ENCODE measurements around the gene TCF7L1.

Gene TCF7L1

DNA sequence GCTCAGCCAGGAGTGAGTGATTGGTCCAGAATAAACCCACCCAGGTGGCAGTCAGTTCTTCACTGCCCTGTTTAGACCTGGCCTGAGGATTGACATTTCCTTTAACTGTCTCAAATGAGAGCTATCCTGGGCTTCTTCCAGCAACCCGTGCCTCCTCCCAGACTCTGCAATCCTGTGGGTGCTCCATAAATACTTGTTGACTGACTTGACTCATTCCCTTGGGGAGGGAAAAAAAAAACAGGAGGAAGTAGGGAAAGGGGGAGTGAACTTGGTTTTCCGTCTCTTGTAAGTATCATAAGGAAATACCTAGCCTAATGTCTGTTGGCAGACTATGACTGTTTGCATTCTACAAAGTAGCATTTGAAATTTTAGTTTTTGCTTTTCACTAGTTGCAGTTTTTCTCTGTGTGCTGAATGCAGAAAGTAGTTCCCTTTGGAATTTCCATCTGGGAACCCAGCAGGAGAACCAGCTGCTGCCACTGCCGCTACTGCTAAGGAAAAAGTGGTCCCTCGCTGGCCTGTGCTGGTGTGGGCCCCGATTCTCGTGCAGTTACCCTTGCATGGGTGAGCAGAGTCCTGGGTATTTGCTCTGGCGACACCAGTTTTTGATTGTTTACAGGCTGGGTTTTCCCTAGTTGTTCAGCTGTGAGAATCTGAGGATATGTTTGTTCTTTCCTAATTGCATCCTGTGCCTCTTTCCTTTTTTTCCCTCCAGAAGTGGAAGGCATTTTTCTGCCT lies 115.7 kb downstream of the TCF7L1 start:
- no peak for DNase-seq (ENCODE audit: low read depth in 1 of 2, low spot score in 1 of 2)
- Histone ChIP-seq H3K4me3 (replicated peaks; ENCODE audit: insufficient read depth, low read length) (no peak overlapping the region), H3K27me3 (ENCODE audit: insufficient read depth, poor library complexity, severe bottlenecking) (no peaks in the 10 kb centered on the region), H3K27ac (replicated peaks) (no peak overlapping the region)
- TF ChIP-seq SPI1 (IDR thresholded peaks at IDR 0.05; ENCODE audit: borderline replicate concordance, low read depth) (no peak), GABPA (IDR thresholded peaks at IDR 0.05; ENCODE audit: low read depth) (no peak), REST (IDR thresholded peaks at IDR 0.05; ENCODE audit: insufficient replicate concordance, low read depth) (no peak), POLR2AphosphoS5 (IDR thresholded peaks at IDR 0.05; ENCODE audit: low read depth) (no peak)
- TF ChIP-seq, protein P1, sequence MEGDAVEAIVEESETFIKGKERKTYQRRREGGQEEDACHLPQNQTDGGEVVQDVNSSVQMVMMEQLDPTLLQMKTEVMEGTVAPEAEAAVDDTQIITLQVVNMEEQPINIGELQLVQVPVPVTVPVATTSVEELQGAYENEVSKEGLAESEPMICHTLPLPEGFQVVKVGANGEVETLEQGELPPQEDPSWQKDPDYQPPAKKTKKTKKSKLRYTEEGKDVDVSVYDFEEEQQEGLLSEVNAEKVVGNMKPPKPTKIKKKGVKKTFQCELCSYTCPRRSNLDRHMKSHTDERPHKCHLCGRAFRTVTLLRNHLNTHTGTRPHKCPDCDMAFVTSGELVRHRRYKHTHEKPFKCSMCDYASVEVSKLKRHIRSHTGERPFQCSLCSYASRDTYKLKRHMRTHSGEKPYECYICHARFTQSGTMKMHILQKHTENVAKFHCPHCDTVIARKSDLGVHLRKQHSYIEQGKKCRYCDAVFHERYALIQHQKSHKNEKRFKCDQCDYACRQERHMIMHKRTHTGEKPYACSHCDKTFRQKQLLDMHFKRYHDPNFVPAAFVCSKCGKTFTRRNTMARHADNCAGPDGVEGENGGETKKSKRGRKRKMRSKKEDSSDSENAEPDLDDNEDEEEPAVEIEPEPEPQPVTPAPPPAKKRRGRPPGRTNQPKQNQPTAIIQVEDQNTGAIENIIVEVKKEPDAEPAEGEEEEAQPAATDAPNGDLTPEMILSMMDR (IDR thresholded peaks at IDR 0.05; ENCODE audit: insufficient read depth, low read length) = no peak

DNA sequence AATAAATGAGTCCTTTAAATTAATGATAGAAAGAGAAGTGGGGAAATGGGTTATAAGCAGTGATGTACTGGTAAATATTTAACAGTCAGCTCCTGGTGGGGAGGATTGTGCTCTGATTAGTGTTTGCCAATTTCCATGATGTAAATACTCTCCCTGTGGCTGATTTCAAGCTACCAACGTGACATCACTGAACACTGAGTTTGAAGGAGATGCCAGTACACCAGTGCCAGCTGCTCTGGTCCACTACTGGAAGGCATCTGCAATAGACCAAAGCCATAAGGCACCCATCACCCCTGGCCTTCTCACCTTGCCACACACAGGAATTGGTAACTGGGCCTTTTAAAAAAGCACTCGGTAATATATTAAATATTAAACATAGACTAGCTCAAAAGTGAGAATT lies 116.9 kb downstream of the TCF7L1 start:
- TF ChIP-seq GABPA (IDR thresholded peaks at IDR 0.05; ENCODE audit: low read depth) (no peak), REST (IDR thresholded peaks at IDR 0.05; ENCODE audit: insufficient replicate concordance, low read depth) (no peak), SPI1 (IDR thresholded peaks at IDR 0.05; ENCODE audit: borderline replicate concordance, low read depth) (no peak), POLR2AphosphoS5 (IDR thresholded peaks at IDR 0.05; ENCODE audit: low read depth) (no peak)
- TF ChIP-seq, protein P1 (IDR thresholded peaks at IDR 0.05; ENCODE audit: insufficient read depth, low read length) = no peak
- no peak overlapping the region for H3K27ac ChIP-seq (replicated peaks)
- H3K4me3 ChIP-seq (replicated peaks; ENCODE audit: insufficient read depth, low read length) = no peak overlapping the region
- DNase-seq (ENCODE audit: low read depth in 1 of 2, low spot score in 1 of 2) = no peak
- no peaks in the 10 kb centered on the region for H3K27me3 ChIP-seq (ENCODE audit: insufficient read depth, poor library complexity, severe bottlenecking)

DNA sequence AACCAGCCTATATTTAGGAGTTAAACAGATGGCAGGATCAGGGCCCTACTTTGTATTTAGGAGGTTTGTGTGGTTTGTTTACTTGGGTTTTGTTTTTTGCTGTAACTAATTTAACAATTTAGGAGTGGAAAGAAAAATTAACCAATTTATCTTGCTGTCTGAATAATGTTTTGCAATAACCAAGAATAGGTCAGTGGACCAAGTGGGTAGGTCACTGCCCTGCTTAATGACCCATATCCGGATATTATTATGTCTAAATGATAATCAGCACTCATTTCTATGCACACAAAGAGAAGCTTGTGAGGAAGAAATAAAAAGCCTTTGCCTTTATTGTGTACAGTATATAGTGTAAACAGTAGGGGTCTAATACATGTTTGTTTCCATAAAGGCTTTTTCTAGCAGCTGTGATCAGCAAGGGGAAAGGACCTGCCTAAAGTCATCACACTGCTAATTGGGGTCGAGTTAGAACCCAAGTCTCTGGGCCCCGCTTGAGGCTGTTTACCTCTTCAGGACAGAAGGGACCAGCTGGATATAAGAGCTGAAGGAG lies 118.0 kb downstream of the TCF7L1 start:
- TF ChIP-seq, protein P1 (IDR thresholded peaks at IDR 0.05; ENCODE audit: insufficient read depth, low read length) = no peak
- TF ChIP-seq SPI1 (IDR thresholded peaks at IDR 0.05; ENCODE audit: borderline replicate concordance, low read depth) = no peak
- TF ChIP-seq REST (IDR thresholded peaks at IDR 0.05; ENCODE audit: insufficient replicate concordance, low read depth) = no peak
- no peak for TF ChIP-seq POLR2AphosphoS5 (IDR thresholded peaks at IDR 0.05; ENCODE audit: low read depth)
- no peak for TF ChIP-seq GABPA (IDR thresholded peaks at IDR 0.05; ENCODE audit: low read depth)
- no peak for DNase-seq (ENCODE audit: low read depth in 1 of 2, low spot score in 1 of 2)
- Histone ChIP-seq H3K27me3 (ENCODE audit: insufficient read depth, poor library complexity, severe bottlenecking) (no peaks in the 10 kb centered on the region), H3K27ac (replicated peaks) (no peak overlapping the region), H3K4me3 (replicated peaks; ENCODE audit: insufficient read depth, low read length) (no peak overlapping the region)

All from HL-60 (cell line).